ENCODE results near the gene ZNF350.
"Not testable (repeated sequence)": the region's sequence is repeated elsewhere in the genome, so short reads cannot be mapped to it uniquely, and the experiment has no call there.

ZNF350 gene

GRCh38 chr19:52007806-52008557 lies 21.3 kb upstream of the ZNF350 start, which contains the start of gene ZNF615:
Gene ZNF615 (minus strand): TSS chr19:52008211. CDS start chr19:52003711, 4,500 bp downstream.
- Histone ChIP-seq H3K27ac (ENCODE audit: low read depth, low read length) (peak within 1 kb of the TSS; percentile 72), H3K4me1 (ENCODE audit: control insufficient read depth, insufficient read depth, low read length) (no peaks in the 10 kb centered on the region), H3K4me3 (ENCODE audit: low read depth, low read length) (peak within 1 kb of the TSS; percentile 99), H3K9me3 (ENCODE audit: control insufficient read depth, insufficient read depth, low read length) (peaks cover 5% of the 10 kb centered on the region; the same call in 1 of the 2 replicates), H3K36me3 (ENCODE audit: control insufficient read depth, insufficient read depth, low read length) (peaks cover 3% of the 10 kb centered on the region; the same call in 1 of the 2 replicates), H3K9ac (ENCODE audit: low read depth, low read length) (peak within 1 kb of the TSS; percentile 96), H3K27me3 (ENCODE audit: control insufficient read depth, insufficient read depth, low read length) (no peaks in the 10 kb centered on the region)

DNA sequence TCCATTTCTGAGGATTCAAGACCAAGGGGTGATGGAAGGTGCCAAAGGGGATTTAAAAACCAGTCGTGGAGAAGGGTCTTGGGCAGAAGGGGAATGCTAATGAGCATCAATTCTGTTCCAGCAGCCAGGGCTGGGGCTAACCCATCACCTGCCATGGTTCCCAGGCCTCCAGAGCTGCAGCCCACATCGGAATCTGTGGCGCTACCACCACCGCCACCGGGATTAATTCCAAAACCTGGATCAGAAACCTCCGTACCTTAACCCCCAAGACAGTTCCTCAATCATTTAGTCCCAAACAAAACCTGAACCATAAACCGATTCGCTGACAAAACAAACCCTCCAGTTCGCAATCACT lies 20.8 kb upstream of the ZNF350 start:
- Histone ChIP-seq H3K4me1 (ENCODE audit: control insufficient read depth, insufficient read depth, low read length) (no peaks in the 10 kb centered on the region), H3K27ac (ENCODE audit: low read depth, low read length) (no peak overlapping the region), H3K9me3 (ENCODE audit: control insufficient read depth, insufficient read depth, low read length) (peaks cover 5% of the 10 kb centered on the region; the same call in 1 of the 2 replicates)

DNA sequence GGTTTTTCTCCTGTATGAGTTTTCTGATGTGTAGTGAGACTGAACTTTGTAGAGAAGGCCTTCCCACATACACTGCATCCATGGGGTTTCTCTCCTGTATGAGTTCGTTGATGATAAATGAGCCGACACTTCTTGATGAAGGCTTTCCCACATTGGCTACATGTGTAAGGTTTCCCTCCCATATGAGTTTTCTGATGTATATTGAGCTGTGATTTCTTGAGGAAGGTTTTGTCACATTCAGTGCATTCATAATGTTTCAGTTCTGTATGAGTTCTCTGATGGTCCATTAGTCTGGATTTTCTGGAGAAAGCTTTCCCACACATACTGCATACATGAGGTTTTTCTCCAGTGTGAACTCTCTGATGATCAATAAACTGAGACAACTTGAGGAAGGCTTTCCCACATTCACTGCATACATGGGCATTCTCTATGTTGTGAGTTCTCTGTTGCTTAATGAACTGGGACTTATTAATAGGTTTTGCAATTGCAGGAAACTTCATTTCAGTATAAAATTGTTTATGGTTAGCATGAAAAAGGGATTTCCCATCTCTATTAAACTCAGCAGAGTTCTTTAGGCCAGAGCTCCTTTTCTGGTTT lies 7.5 kb upstream of the ZNF350 start:
- no peak overlapping the region for H3K9ac ChIP-seq (ENCODE audit: low read depth, low read length)
- H3K27ac ChIP-seq (ENCODE audit: low read depth, low read length): no peak overlapping the region
- H3K27me3 ChIP-seq (ENCODE audit: control insufficient read depth, insufficient read depth, low read length): no peaks in the 10 kb centered on the region
- no peaks in the 10 kb centered on the region for H3K4me1 ChIP-seq (ENCODE audit: control insufficient read depth, insufficient read depth, low read length)
- H3K4me3 ChIP-seq (ENCODE audit: low read depth, low read length): peak overlapping the region; percentile 40; the same call in 1 of the 2 replicates
- H3K36me3 ChIP-seq (ENCODE audit: control insufficient read depth, insufficient read depth, low read length): peaks cover 60% of the 10 kb centered on the region
- H3K9me3 ChIP-seq (ENCODE audit: control insufficient read depth, insufficient read depth, low read length): peaks cover 81% of the 10 kb centered on the region

More for the DNA sequence above, 20.8 kb upstream of the ZNF350 start:
- peak overlapping the region; percentile 99 for H3K4me3 ChIP-seq (ENCODE audit: low read depth, low read length)
- H3K36me3 ChIP-seq (ENCODE audit: control insufficient read depth, insufficient read depth, low read length): peaks cover 5% of the 10 kb centered on the region
- H3K27me3 ChIP-seq (ENCODE audit: control insufficient read depth, insufficient read depth, low read length): no peaks in the 10 kb centered on the region
- peak overlapping the region; percentile 96; the same call in 1 of the 2 replicates for H3K9ac ChIP-seq (ENCODE audit: low read depth, low read length)

DNA sequence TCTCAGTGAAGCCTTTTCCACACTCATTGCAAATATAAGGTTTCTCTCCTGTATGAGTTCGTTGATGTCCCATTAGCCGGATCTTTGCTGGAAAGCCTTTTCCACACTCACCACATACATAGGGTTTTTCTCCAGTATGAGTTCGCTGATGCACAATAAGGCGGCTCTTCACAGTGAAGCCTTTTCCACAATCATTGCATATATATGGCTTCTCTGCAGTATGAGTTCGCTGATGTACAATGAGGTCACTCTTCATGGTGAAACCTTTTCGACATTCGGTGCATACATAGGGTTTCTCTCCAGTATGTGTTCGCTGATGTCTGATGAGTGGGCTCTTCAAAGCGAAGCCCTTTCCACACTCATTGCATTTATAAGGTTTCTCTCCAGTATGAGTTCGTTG lies 6.8 kb upstream of the ZNF350 start:
- Histone ChIP-seq H3K27me3 (ENCODE audit: control insufficient read depth, insufficient read depth, low read length) (no peaks in the 10 kb centered on the region), H3K36me3 (ENCODE audit: control insufficient read depth, insufficient read depth, low read length) (peaks cover 54% of the 10 kb centered on the region), H3K4me3 (ENCODE audit: low read depth, low read length) (peak overlapping the region; percentile 26; the same call in 1 of the 2 replicates), H3K9ac (ENCODE audit: low read depth, low read length) (no peak overlapping the region), H3K27ac (ENCODE audit: low read depth, low read length) (no peak overlapping the region), H3K9me3 (ENCODE audit: control insufficient read depth, insufficient read depth, low read length) (peaks cover 75% of the 10 kb centered on the region), H3K4me1 (ENCODE audit: control insufficient read depth, insufficient read depth, low read length) (no peaks in the 10 kb centered on the region)

DNA sequence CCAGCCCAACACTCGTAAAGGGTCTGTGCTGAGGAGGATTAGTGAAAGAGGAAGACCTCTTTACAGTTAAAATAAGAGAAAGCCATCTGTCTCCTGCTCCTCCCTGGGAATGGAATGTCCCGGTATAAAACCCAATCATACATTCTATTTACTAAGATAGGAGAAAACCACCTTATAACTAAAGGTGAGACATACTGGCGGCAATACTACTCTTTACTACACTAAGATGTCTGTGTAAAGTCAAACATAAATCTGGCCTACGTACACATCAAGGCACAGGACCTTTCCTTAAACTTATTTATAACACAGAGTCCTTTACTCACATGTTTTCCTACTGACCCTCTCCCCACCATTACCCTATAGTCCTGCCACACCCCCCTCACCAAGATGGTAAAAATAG lies 3.3 kb downstream of the ZNF350 start:
- Histone ChIP-seq H3K4me3 (ENCODE audit: low read depth, low read length) (no peak overlapping the region), H3K9ac (ENCODE audit: low read depth, low read length) (no peak overlapping the region), H3K27ac (ENCODE audit: low read depth, low read length) (no peak overlapping the region), H3K36me3 (ENCODE audit: control insufficient read depth, insufficient read depth, low read length) (no peaks in the 10 kb centered on the region; the same call in 1 of the 2 replicates), H3K9me3 (ENCODE audit: control insufficient read depth, insufficient read depth, low read length) (peaks cover 45% of the 10 kb centered on the region), H3K4me1 (ENCODE audit: control insufficient read depth, insufficient read depth, low read length) (0 out of 2 replicates have a peak, but pooled peaks cover 4% of the 10 kb centered on the region), H3K27me3 (ENCODE audit: control insufficient read depth, insufficient read depth, low read length) (no peaks in the 10 kb centered on the region)

GRCh38 chr19:51980926-51981325 lies 5.7 kb downstream of the ZNF350 start:
- peaks cover 49% of the 10 kb centered on the region for H3K9me3 ChIP-seq (ENCODE audit: control insufficient read depth, insufficient read depth, low read length)
- H3K9ac ChIP-seq (ENCODE audit: low read depth, low read length); H3K27me3 ChIP-seq (ENCODE audit: control insufficient read depth, insufficient read depth, low read length); H3K36me3 ChIP-seq (ENCODE audit: control insufficient read depth, insufficient read depth, low read length); H3K4me3 ChIP-seq (ENCODE audit: low read depth, low read length); H3K27ac ChIP-seq (ENCODE audit: low read depth, low read length); H3K4me1 ChIP-seq (ENCODE audit: control insufficient read depth, insufficient read depth, low read length): not testable (repeated sequence)

- H3K4me3 ChIP-seq (ENCODE audit: low read depth, low read length): no peak overlapping the region
- no peaks in the 10 kb centered on the region; the same call in 1 of the 2 replicates for H3K36me3 ChIP-seq (ENCODE audit: control insufficient read depth, insufficient read depth, low read length)
- no peak overlapping the region for H3K9ac ChIP-seq (ENCODE audit: low read depth, low read length)
- H3K9me3 ChIP-seq (ENCODE audit: control insufficient read depth, insufficient read depth, low read length): peaks cover 56% of the 10 kb centered on the region
- H3K27ac ChIP-seq (ENCODE audit: low read depth, low read length): no peak overlapping the region
- H3K27me3 ChIP-seq (ENCODE audit: control insufficient read depth, insufficient read depth, low read length): no peaks in the 10 kb centered on the region
- no peaks in the 10 kb centered on the region for H3K4me1 ChIP-seq (ENCODE audit: control insufficient read depth, insufficient read depth, low read length)
Observed at GRCh38 chr19:51980116-51980736, 6.4 kb downstream of the ZNF350 start.

DNA sequence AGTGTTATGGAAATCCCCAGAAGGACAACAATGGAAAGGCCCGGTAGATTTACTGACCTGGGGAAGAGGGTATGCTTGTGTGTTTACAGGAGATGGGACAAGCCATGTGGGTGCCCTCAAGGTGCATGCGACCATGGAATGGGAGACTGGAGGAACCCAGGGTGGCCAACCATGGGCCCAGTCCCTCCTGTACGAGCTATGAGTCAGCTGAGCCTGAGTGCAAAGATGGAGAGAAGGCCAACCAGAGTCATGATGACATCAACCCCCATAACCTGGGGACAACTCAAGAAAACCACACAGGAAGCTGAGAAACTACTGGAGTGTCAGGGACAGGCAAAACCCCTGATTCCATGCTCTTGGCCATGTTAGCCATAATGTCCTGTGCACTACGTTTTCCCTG lies 7.8 kb downstream of the ZNF350 start:
- no peaks in the 10 kb centered on the region for H3K27me3 ChIP-seq (ENCODE audit: control insufficient read depth, insufficient read depth, low read length)

GRCh38 chr19:51977346-51977745 lies 9.3 kb downstream of the ZNF350 start:
- no peak overlapping the region for H3K27ac ChIP-seq (ENCODE audit: low read depth, low read length)
- peaks cover 72% of the 10 kb centered on the region for H3K9me3 ChIP-seq (ENCODE audit: control insufficient read depth, insufficient read depth, low read length)
- no peak overlapping the region for H3K9ac ChIP-seq (ENCODE audit: low read depth, low read length)
- no peaks in the 10 kb centered on the region for H3K4me1 ChIP-seq (ENCODE audit: control insufficient read depth, insufficient read depth, low read length)
- peaks cover 24% of the 10 kb centered on the region for H3K36me3 ChIP-seq (ENCODE audit: control insufficient read depth, insufficient read depth, low read length)
- H3K27me3 ChIP-seq (ENCODE audit: control insufficient read depth, insufficient read depth, low read length): no peaks in the 10 kb centered on the region
- H3K4me3 ChIP-seq (ENCODE audit: low read depth, low read length): no peak overlapping the region

More for the DNA sequence above, 7.8 kb downstream of the ZNF350 start:
- Histone ChIP-seq H3K9ac (ENCODE audit: low read depth, low read length) (no peak overlapping the region), H3K27ac (ENCODE audit: low read depth, low read length) (no peak overlapping the region), H3K4me1 (ENCODE audit: control insufficient read depth, insufficient read depth, low read length) (no peaks in the 10 kb centered on the region), H3K9me3 (ENCODE audit: control insufficient read depth, insufficient read depth, low read length) (peaks cover 60% of the 10 kb centered on the region), H3K36me3 (ENCODE audit: control insufficient read depth, insufficient read depth, low read length) (peaks cover 8% of the 10 kb centered on the region), H3K4me3 (ENCODE audit: low read depth, low read length) (no peak overlapping the region)

DNA sequence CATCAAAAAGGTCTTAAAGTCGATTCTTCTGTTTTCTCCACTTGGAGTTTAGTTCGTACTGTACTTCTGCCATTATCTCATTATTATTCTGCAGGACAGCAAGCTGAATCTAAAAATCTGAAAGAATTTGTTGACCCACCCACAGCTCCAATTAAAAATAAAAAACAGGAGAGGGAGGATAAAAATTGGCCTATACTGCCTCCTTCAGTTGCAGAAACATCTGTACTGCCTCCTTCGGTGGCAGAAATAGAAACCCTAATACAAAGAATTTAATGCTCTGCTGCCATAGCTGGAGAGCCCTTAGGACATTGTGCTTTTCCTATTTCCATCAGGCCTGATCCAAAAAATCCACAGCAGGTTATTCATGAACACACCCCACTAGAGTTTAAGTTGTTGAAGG lies 9.8 kb downstream of the ZNF350 start:
- Histone ChIP-seq H3K27ac (ENCODE audit: low read depth, low read length) (no peak overlapping the region), H3K4me3 (ENCODE audit: low read depth, low read length) (no peak overlapping the region), H3K36me3 (ENCODE audit: control insufficient read depth, insufficient read depth, low read length) (peaks cover 28% of the 10 kb centered on the region), H3K27me3 (ENCODE audit: control insufficient read depth, insufficient read depth, low read length) (no peaks in the 10 kb centered on the region), H3K9me3 (ENCODE audit: control insufficient read depth, insufficient read depth, low read length) (peaks cover 73% of the 10 kb centered on the region), H3K9ac (ENCODE audit: low read depth, low read length) (no peak overlapping the region), H3K4me1 (ENCODE audit: control insufficient read depth, insufficient read depth, low read length) (no peaks in the 10 kb centered on the region)

DNA sequence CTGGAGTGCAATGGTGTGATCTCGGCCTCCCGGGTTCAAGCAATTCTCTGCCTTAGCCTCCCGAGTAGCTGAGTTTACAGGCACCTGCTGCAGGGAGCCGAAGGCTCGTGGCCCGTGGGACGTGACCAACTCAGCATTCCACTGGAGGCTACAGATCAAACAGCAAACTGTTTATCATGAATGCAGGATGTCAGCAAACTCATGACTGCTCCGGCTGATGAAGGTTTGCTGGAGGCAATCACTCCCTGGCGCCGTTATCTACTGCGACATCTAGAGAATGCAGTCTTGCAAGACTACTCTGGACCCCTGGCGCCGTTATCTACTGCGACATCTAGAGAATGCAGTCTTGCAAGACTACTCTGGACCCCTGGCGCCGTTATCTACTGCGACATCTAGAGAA lies 10.9 kb downstream of the ZNF350 start:
- H3K4me1 ChIP-seq (ENCODE audit: control insufficient read depth, insufficient read depth, low read length); H3K9ac ChIP-seq (ENCODE audit: low read depth, low read length); H3K27me3 ChIP-seq (ENCODE audit: control insufficient read depth, insufficient read depth, low read length); H3K4me3 ChIP-seq (ENCODE audit: low read depth, low read length); H3K27ac ChIP-seq (ENCODE audit: low read depth, low read length): not testable (repeated sequence)
- Histone ChIP-seq H3K9me3 (ENCODE audit: control insufficient read depth, insufficient read depth, low read length) (peaks cover 79% of the 10 kb centered on the region), H3K36me3 (ENCODE audit: control insufficient read depth, insufficient read depth, low read length) (peaks cover 38% of the 10 kb centered on the region)

Measured in HUES48 (cell line).